ENCODE data around the gene CADM1. TPM values are rescaled to one million over a fixed set of nuclear protein-coding genes. Genes with fewer than 3 reads are reported as not detected.

CADM1 gene
- total RNA-seq, 1 donor, result 0.45 TPM

DNA sequence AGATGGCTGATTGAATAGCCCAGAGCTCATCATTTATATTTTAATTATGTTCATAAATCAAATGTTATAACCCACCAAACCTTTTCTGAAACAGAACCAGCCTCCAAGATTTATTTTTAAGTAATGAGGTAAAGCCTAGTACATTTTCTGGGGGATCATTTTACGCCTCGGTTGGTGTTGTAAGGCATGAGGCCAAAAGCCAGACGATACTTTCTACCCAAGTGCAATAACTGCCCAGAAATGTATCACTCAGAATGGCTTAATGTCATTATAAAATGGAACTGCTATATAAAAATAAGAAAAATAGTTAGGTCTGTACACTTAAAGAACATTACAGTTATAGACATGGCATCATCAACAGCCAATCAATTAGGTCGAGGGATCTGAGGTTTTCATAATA is 283.3 kb downstream of the CADM1 start:
- no peak overlapping the region for H3K4me3 ChIP-seq (ENCODE audit: low read depth, low read length)
- TF ChIP-seq, protein P1, sequence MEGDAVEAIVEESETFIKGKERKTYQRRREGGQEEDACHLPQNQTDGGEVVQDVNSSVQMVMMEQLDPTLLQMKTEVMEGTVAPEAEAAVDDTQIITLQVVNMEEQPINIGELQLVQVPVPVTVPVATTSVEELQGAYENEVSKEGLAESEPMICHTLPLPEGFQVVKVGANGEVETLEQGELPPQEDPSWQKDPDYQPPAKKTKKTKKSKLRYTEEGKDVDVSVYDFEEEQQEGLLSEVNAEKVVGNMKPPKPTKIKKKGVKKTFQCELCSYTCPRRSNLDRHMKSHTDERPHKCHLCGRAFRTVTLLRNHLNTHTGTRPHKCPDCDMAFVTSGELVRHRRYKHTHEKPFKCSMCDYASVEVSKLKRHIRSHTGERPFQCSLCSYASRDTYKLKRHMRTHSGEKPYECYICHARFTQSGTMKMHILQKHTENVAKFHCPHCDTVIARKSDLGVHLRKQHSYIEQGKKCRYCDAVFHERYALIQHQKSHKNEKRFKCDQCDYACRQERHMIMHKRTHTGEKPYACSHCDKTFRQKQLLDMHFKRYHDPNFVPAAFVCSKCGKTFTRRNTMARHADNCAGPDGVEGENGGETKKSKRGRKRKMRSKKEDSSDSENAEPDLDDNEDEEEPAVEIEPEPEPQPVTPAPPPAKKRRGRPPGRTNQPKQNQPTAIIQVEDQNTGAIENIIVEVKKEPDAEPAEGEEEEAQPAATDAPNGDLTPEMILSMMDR (IDR thresholded peaks at IDR 0.05; ENCODE audit: insufficient read depth, low read length), result no peak
- DNase-seq (ENCODE audit: low read depth), result no peak

DNA sequence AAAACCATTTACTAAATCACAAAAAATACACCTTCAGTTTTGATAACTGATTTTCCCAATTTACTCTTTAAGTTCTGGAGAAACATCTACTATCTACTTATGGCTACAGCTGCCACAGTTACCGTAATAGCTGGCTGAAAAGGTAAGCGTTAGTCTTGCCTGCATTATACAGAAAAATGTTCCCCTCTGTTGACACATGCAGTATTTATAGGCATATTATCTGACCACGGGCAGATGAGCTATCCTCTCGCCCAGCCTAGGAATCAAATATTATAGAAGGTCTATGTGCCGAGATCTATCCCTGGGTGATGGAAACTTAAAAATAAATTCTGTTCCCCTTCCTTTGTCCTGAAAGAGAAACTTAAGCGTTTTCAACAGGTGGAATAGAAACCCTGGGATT is 283.8 kb downstream of the CADM1 start:
- H3K4me3 ChIP-seq (ENCODE audit: low read depth, low read length), result no peak overlapping the region
- no peak for DNase-seq (ENCODE audit: low read depth)
- TF ChIP-seq, protein P1 (IDR thresholded peaks at IDR 0.05; ENCODE audit: insufficient read depth, low read length), result no peak

DNA sequence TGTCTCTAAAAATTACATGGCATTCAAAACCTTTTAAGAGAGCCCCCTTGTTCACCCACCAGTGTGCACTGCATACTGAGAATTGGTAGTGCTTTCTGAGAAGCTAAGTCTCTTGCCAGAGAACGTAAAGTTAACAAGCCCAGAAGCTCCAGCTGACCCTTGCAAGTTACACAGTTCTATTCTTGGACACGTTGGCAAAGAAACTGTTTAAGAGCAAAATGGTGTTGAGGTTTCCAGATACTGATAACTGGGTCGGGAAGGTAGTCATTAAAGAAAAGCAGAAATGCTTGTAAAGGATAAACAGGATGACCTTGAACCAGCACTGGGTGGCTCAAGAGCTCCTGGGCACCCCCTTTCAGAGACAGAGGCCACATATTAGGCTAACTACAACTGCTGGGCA is 284.8 kb downstream of the CADM1 start:
- no peak for DNase-seq (ENCODE audit: low read depth)
- no peak overlapping the region for H3K4me3 ChIP-seq (ENCODE audit: low read depth, low read length)
- TF ChIP-seq, protein P1 (IDR thresholded peaks at IDR 0.05; ENCODE audit: insufficient read depth, low read length), result no peak

DNA sequence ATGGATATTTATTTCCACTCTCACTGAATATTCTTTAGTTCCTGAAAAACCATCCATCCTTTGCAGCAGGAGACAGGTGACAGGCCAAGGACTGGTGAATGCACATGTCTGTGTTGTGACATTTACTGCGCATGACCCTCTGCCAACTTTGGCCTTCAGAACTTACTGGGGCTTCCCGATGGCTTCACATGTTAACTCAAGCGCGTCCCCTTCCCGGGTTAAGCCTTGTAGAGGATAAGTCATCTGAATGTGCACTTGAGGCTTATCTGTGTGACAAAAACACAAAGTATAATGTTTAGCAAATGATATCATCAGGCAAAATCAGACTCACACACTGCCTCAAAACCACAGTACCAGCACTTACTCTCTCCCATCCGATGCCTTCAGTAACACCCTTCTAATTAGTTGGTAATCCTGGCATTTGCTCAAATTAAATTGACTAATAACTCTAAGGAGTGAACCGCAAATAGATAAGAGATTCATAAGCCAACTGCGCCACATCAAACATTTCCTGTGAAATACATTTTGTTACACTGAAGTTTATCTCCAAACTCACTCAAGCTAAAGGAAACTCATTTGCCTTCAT is 286.4 kb downstream of the CADM1 start:
- DNase-seq (ENCODE audit: low read depth), result no peak
- TF ChIP-seq, protein P1 (IDR thresholded peaks at IDR 0.05; ENCODE audit: insufficient read depth, low read length), result no peak
- H3K4me3 ChIP-seq (ENCODE audit: low read depth, low read length), result no peak overlapping the region

DNA sequence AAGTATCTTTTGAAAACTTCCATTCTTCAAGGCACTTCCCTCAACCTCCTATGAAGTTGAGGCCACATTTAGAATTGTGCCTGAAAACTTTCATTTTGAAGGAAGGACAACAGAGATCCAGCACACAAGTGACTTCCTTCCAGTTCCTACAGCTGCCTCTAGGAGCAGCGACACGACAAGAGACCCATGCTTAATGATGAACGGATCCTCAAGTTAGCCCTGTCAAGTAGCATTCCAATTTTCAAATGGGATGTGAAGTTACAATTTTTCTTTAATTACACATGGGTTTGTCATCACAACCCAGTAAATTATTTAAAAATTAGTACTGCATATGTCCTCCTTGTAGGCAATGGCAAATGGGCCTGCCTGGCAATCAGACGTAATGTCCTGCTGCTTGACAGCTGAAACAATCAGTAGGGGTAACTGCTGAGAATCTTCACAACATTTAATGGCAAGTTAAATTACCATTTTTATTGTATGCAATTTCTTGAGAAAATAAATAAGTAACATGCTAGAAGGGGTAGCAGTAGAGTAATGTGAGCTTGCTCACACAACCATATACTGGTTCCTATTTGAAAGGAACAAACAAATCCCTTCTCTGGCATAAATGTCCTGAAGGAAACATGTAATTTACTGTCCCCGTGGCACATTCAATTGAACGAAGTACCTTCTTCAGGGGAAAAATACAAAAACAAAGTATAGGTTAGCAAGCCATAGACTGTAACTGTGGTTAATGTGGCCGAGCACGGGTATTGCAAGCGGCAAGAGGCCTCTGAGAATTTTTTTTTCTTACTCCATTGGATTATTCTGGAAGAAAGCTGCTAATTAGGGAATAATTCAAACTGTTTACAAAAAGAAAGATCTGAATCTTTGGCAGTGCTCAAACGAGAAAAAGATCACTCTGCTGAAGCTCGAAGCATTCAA is 288.3 kb downstream of the CADM1 start:
- TF ChIP-seq, protein P1 (IDR thresholded peaks at IDR 0.05; ENCODE audit: insufficient read depth, low read length), result no peak
- no peak for DNase-seq (ENCODE audit: low read depth)
- no peak overlapping the region for H3K4me3 ChIP-seq (ENCODE audit: low read depth, low read length)

DNA sequence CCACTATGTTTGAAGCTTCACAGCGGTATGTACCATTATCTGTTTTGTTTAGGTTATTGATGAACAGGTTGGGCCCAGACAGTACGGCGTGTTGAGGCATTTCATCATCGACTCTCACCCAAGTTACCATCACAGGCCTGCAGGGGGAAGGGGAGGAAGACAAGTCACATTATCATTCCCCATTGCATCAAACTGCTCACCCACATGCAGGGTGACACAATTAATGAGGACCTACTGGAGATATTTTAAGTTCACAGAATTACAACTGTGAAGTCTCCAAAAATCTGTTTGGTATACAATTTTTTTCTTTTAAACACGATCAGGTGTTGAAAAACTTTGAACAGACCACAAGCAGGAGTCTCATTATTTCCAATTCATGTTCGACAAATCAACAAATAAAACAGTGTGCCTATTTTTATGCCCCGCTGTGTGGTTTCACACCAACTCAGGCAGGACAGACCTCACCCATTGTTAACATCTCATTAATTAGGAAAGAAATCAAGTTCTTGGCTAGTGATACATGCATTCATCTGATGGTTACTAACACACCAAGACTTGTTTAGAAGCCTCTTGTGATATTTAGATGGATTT is 289.5 kb downstream of the CADM1 start:
- H3K4me3 ChIP-seq (ENCODE audit: low read depth, low read length), result no peak overlapping the region
- no peak for DNase-seq (ENCODE audit: low read depth)
- TF ChIP-seq, protein P1 (IDR thresholded peaks at IDR 0.05; ENCODE audit: insufficient read depth, low read length), result no peak

Data from fibroblast of the aortic adventitia (primary cell).